Stimulated activated CD4-positive, alpha-beta T cell treated with anti-CD3 and anti-CD28 coated beads, Interleukin-1b, Interleukin-23, amount 100 ng/mL, for 1 hour (primary cell): ENCODE measurements around the gene GABRR3.

Experiments
- DNase-seq, 2 donors: peaks; one replicate each; pipeline ENCODE4 v3.0.0-alpha.2; 2020; ENCODE audit warnings: low read depth in 2 of 2

Gene GABRR3

GRCh38 chr3:98035208-98035607 lies at the start of gene GABRR3:
Gene GABRR3, minus strand, starts transcription at chr3:98035315. Its CDS starts 328 bp downstream, at chr3:98034987.
- DNase-seq, result no peak

GRCh38 chr3:98073486-98073885 lies 38.4 kb upstream of the GABRR3 start:
- DNase-seq, result no peak

DNA sequence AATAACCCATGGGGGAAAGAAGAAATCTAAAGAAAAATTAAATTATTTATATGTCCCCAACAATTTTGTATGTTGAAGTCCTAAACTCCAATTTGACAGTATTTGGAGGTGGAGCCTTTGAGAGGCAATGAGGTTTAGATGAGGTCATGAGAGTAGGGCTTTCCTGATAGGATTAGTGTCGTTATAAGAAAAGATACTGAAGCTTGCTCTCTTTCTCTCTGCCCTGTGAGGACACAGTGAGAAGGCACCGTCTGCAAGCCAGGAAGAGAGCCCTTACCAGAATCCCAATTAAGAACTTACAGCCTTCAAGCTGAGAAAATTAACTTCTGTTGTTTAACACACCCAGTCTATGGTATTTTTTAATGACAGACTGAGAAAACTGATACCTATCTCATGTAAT lies 35.7 kb upstream of the GABRR3 start:
- no peak for DNase-seq

- DNase-seq, result no peak
Observed at GRCh38 chr3:98068824-98069223, 33.7 kb upstream of the GABRR3 start.

GRCh38 chr3:98058244-98058960 lies 23.3 kb upstream of the GABRR3 start:
- DNase-seq, result no peak

DNA sequence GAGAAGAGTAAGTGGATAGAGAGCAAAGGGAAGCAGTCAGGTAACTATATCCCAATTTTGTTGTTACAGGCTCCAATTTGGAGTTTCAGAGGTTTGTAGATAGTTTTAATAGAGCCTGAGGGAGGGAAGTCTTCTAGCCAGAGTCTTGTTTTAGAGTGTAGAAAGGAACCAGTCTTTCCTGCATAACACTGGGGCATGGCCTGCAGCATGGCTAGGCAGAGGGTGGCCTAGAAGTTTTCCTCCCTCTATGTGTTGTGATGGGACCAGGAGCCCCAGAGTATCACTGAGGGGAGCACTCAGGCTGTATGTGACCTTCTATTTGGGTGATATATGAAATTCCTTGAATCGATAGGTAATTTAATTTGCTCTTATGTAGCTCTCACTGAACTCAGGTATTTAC lies 22.5 kb upstream of the GABRR3 start:
- no peak for DNase-seq

- DNase-seq, result no peak
Observed at GRCh38 chr3:98056035-98056434, 20.9 kb upstream of the GABRR3 start.

- DNase-seq, result no peak
Observed at GRCh38 chr3:98049271-98049670, 14.2 kb upstream of the GABRR3 start.

DNA sequence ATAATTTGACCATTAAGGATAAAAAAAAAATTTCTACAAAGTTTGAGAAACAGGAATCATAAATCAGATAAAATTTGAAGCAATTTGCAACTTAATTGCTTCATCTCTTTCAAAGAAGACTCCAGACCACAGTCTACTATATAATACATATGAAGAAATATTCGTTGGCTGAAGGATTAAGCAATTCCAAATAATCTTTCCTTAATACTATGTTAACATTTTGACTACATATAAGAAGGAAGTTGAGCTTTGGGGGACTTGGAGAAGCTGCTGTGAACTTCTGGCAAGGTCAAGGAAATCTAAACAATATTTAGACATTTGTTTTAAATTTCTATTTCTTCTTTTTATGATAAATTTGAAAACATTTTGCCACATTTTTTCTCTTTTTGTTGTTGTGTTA lies 13.5 kb upstream of the GABRR3 start:
- DNase-seq, result no peak

- no peak for DNase-seq
Observed at GRCh38 chr3:98041350-98041749, 6.2 kb upstream of the GABRR3 start.

DNA sequence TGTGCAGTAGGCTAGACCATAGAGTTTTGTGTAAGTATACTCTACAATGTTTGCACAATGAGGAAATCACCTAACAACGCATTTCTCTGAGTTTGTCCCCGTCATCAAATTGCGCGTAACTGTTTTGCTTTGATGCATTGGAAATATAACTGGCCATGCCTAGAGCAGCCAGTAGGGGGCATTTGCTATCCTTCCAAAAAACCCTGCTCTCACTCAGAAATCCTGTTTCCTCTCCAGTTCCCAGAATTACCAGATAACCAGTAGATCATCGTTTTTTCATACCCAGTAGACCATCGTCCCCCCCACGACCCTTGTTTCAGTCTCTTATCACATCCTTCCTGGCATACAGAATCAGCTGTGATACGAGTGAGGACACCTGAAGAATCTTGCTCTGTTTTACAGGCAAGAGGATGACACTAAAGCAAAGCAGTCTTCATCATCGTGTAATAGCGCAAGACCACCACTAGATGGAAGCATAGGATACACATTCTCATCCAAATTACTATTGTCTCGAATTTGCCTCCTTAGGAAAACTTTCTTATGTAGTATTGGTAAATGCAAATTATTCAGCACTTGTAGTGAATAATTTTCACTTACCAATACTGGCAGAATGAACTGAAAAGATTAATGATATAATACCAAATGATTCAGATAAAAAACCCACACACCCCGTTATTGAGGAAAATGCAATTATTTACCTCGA lies 4.4 kb upstream of the GABRR3 start:
- peak; percentile 11 to 28 for DNase-seq

DNA sequence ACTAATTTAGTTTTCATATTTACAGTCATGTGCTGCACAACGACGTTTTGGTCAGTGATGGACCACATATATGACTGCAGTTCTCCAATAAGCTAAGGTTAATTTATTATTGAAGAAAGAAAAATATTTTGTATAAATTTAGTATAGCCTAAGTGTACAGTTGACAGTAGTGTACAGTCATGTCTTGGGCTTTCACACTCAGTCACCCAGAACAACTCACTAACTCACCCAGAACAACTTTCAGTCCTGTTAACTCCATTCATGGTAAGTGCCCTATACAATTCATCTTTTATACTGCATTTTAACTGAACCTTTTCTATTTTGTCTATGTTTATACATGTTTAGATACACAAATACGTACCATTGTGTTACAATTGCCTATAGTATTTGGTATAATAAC lies 3.8 kb upstream of the GABRR3 start:
- DNase-seq, result no peak

DNA sequence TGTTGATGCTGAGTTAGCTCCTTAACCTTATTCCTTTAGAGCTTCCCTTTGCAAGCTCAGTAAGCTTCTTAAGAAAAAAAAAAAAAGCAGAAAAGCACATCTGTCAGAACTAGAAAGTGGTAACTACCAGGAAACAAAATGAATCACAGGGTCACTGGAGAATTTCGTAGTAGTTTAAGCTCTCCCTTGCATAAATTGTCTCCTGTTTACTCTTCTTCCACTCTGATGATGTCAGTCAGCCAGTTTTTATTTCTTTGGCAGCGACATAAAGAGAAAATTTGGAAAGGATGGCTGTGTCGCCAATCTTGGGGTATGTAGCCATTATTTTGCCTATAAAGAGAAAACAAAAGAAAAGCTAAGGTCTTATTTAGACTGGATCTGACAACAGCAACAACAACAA lies 3.2 kb upstream of the GABRR3 start:
- DNase-seq, result no peak

- no peak for DNase-seq
Observed at GRCh38 chr3:98034486-98034885, 629 bp downstream of the GABRR3 start.

GRCh38 chr3:98034036-98034435 lies 1.1 kb downstream of the GABRR3 start:
- no peak for DNase-seq

GRCh38 chr3:98032904-98033303 lies 2.2 kb downstream of the GABRR3 start:
- no peak for DNase-seq

DNA sequence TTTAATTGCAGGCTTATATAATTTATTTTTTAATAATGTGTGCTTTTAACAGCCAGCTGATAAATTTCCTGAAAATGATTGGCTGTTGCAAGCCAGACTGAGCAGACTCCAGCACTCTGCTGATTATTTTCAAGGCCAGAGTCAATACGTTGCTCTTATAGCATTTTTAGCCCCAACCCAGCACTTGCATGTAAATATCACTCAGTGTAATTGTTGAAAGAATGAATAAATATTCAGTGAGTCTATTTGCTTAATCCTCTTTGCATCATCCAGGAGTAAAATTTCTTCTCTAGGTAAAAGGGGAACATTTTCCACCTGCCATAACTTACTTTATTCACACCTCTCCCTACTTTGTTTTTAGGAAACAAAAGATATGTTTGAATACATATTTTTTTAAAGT lies 2.9 kb downstream of the GABRR3 start:
- DNase-seq, result no peak

- no peak for DNase-seq
Observed at GRCh38 chr3:98029083-98029482, 6.0 kb downstream of the GABRR3 start.

DNA sequence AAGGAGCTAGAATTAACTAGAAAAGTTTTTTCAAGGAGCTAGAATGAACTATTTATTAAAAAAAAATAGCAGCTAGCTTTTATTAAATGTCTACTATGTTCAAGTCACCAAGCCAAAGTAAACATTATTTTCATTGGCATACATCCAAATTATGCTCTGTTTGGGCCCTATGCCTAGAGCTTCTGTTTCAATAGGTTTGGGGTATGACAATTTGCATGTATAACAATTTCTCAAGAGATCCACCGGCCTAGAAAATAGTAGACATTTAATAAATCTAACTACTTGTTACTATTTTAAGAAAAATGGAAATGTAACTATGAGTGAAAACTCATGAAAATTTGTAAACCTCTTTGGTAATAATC lies 8.0 kb downstream of the GABRR3 start:
- DNase-seq, result no peak

GRCh38 chr3:98026425-98027084 lies 8.6 kb downstream of the GABRR3 start:
- no peak for DNase-seq

DNA sequence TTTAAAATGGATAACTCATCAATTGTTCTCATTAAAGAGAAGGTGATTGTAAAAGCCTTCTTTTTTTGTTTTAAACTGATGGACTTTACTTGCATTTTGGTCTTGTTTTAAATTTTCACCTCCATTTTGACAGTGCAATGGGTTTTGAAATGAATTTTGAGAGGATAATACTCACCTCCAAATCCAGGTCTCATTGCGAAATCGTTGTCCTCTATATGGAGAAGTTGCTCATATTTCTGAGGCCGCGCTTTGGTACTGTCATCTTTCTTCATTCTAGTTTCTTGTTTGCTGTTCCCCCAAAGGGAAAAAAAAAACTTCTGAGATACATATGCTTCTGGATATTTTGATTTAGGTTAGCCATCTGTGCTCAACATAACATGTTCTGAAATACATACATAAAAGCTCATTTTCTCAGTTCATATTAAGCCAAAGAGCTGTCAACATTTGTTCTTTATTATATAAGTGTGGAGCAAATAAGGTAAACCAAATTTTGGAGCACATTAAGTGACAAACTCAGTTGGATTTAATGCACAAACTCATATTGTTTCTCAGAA lies 9.6 kb downstream of the GABRR3 start:
- DNase-seq, result no peak

GRCh38 chr3:98022978-98023820 lies 11.9 kb downstream of the GABRR3 start:
- DNase-seq, result peak; percentile 85 to 97
